Stomach (tissue), 9 donors: ENCODE data around the gene CHN1. TPM values are rescaled to one million over a fixed set of nuclear protein-coding genes. Genes with fewer than 3 reads are reported as not detected.

ENCODE experiments used
- DNase-seq, 2 donors: peaks; one replicate each; pipeline versions ENCODE4 v3.0.0 to v3.0.0-alpha.2; 2013 to 2019
- H3K27ac ChIP-seq, 5 donors: fragments of 200-600 bp in 4 of 5; sonication (generic) in 4 of 5; one replicate each; pipeline ENCODE4 v1.5.1; 2013 to 2019; ENCODE audit warnings: mild to moderate bottlenecking in 1 of 5, moderate library complexity in 1 of 5
- H3K27me3 ChIP-seq, 3 donors: fragments of 200-600 bp; sonication (generic); one replicate each; pipeline ENCODE4 v1.5.1; 2017 to 2019; ENCODE audit warnings: mixed run types in 1 of 3
- H3K36me3 ChIP-seq, 4 donors: fragments of 200-600 bp; sonication (generic); 1 replicate in 3 of 4; 2 replicates in 1 of 4; pipeline ENCODE4 v1.5.1; 2016 to 2019
- H3K4me1 ChIP-seq, 4 donors: fragments of 200-600 bp; sonication (generic); one replicate each; pipeline ENCODE4 v1.5.1; 2016 to 2019
- H3K4me3 ChIP-seq, 4 donors: fragments of 200-600 bp; sonication (generic) in 3 of 4; one replicate each; pipeline ENCODE4 v1.5.1; 2016 to 2019; ENCODE audit warnings: mild to moderate bottlenecking in 1 of 4
- H3K9me3 ChIP-seq, 4 donors: fragments of 200-600 bp; sonication (generic); one replicate each; pipeline ENCODE4 v1.5.1; 2016 to 2019
- CTCF ChIP-seq, 7 experiments: fragments of 450-650 bp in 4 of 7; fragments of 200-600 bp in 3 of 7; sonication (generic) in 3 of 7; IDR thresholded peaks; one replicate each; pipeline ENCODE4 v1.5.1; 2016 to 2019; ENCODE audit warnings: antibody characterized with exemption in 7 of 7, control low read depth in 2 of 7, mild to moderate bottlenecking in 1 of 7
- EP300 ChIP-seq: sonication (generic); formaldehyde crosslinking; IDR thresholded peaks from one replicate; pipeline ENCODE4 v1.6.1; 2017; ENCODE audit warnings: antibody characterized with exemption
- POLR2A ChIP-seq, 4 donors: fragments of 450-650 bp; IDR thresholded peaks; one replicate each; pipeline ENCODE4 v1.6.1; 2016; ENCODE audit warnings: antibody characterized with exemption in 4 of 4, control low read depth in 2 of 4, mild to moderate bottlenecking in 1 of 4, moderate library complexity in 1 of 4
- POLR2AphosphoS5 ChIP-seq, 3 donors: sonication (generic); formaldehyde crosslinking; IDR thresholded peaks; one replicate each; pipeline ENCODE4 v1.6.1; 2016; ENCODE audit warnings: antibody characterized with exemption in 3 of 3
- WGBS, 5 donors: extraction: QIAGEN DNeasy Blood & Tissue Kit in 3 of 5; methylation state at CpG; one replicate each; pipeline versions ENCODE4 v1.1.5 to v1.1.7; 2013 to 2018; 5-methylcytosine and 5-hydroxymethylcytosine counted together
- intact Hi-C: fragments of 100-400 bp; cut with DNase I; formaldehyde crosslinking; loops from one replicate; pipeline ENCODE4 v1.15.1; 2023; ENCODE audit warnings: low total_unique reads
- polyA plus RNA-seq, 3 donors: library from polyadenylated mRNA; stranded (reverse); fragments of 200-250 nt; gene quantifications; one replicate each; pipeline ENCODE4 v1.2.3, GENCODE V29; 2013
- total RNA-seq, 5 donors: library from RNA; depleted of rRNA; stranded (reverse); fragments of >200 nt; gene quantifications; one replicate each; pipeline versions ENCODE4 v1.1.0 to v1.2.3, GENCODE V29; 2014 to 2016
- donor health status: healthy with polysubstance abuse.
- donor health status: Bipolar disorder and iron deficiency.
- donor health status: healthy.

The CHN1 gene
- total and polyA plus RNA-seq, 8 donors, result 2.3 to 50.9 (median 12.2) TPM; not detected in 1

GRCh38 chr2:174914853-174915760 lies 90.1 kb downstream of the CHN1 start:
- no peaks in the 10 kb centered on the region for H3K27me3 ChIP-seq
- peaks cover 0 to 9% (median 4%) of the 10 kb centered on the region in 4 donors for H3K36me3 ChIP-seq
- no peaks in the 10 kb centered on the region for H3K9me3 ChIP-seq
- H3K4me1 ChIP-seq, result no peaks in the 10 kb centered on the region
- H3K27ac ChIP-seq, result no peak overlapping the region
- H3K4me3 ChIP-seq, result no peak overlapping the region
- DNase-seq, result peak; percentile 10 to 34
- WGBS, 5 donors, result 80 to 90% (median 87%) methylated on average over 7 of the region's 7 CpGs
- intact Hi-C loops, result no loop called here
- no peak for TF ChIP-seq POLR2AphosphoS5 (IDR thresholded peaks at IDR 0.05)
- no peak for TF ChIP-seq CTCF (IDR thresholded peaks at IDR 0.05)
- TF ChIP-seq EP300, result no peak
- no peak for TF ChIP-seq POLR2A (IDR thresholded peaks at IDR 0.05)

GRCh38 chr2:174908284-174908683 lies 96.9 kb downstream of the CHN1 start:
- DNase-seq, result no peak
- 94 to 97% (median 95%) methylated on average over 3 of the region's 3 CpGs for WGBS, 5 donors
- no peak overlapping the region for H3K4me3 ChIP-seq
- no peaks in the 10 kb centered on the region for H3K27me3 ChIP-seq
- H3K4me1 ChIP-seq, result no peaks in the 10 kb centered on the region
- intact Hi-C loops, result no loop called here
- TF ChIP-seq EP300 (no peak), CTCF (IDR thresholded peaks at IDR 0.05) (no peak), POLR2A (IDR thresholded peaks at IDR 0.05) (no peak), POLR2AphosphoS5 (IDR thresholded peaks at IDR 0.05) (no peak)
- H3K9me3 ChIP-seq, result no peaks in the 10 kb centered on the region
- H3K36me3 ChIP-seq, result no peaks in the 10 kb centered on the region
- no peak overlapping the region for H3K27ac ChIP-seq

- 55 to 77% (median 70%) methylated on average over 1 of the region's 1 CpG for WGBS, 5 donors
- Histone ChIP-seq H3K27me3 (no peaks in the 10 kb centered on the region), H3K4me3 (no peak overlapping the region), H3K27ac (no peak overlapping the region), H3K36me3 (no peaks in the 10 kb centered on the region), H3K9me3 (no peaks in the 10 kb centered on the region), H3K4me1 (peaks cover 0 to 4% (median 0%) of the 10 kb centered on the region in 4 donors)
- intact Hi-C loops, result no loop called here
- DNase-seq, result no peak
- TF ChIP-seq POLR2A (IDR thresholded peaks at IDR 0.05) (no peak), POLR2AphosphoS5 (IDR thresholded peaks at IDR 0.05) (no peak), CTCF (IDR thresholded peaks at IDR 0.05) (no peak), EP300 (no peak)
Observed at GRCh38 chr2:174903264-174903556, 102.0 kb downstream of the CHN1 start.

- Histone ChIP-seq H3K4me1 (peaks cover 0 to 4% (median 0%) of the 10 kb centered on the region in 4 donors), H3K36me3 (no peaks in the 10 kb centered on the region), H3K27me3 (no peaks in the 10 kb centered on the region), H3K4me3 (no peak overlapping the region), H3K9me3 (no peaks in the 10 kb centered on the region), H3K27ac (no peak overlapping the region)
- WGBS, 5 donors, result 44 to 61% (median 51%) methylated on average over 3 of the region's 3 CpGs
- intact Hi-C loops, result no loop called here
- TF ChIP-seq POLR2AphosphoS5 (IDR thresholded peaks at IDR 0.05), result no peak
- DNase-seq, result peak in 1 of 2 donors; percentile 56
Observed at GRCh38 chr2:174902506-174903263, 102.5 kb downstream of the CHN1 start.
